GM21619 (cell line): ENCODE data around the gene PABPN1L.
"Not testable (repeated sequence)": the region's sequence is repeated elsewhere in the genome, so short reads cannot be mapped to it uniquely, and the experiment has no call there.

ENCODE experiments used
- ATAC-seq: cut with Tn5 transposase; IDR thresholded peaks from one replicate; pipeline ENCODE4 v1.9.1; 2021; ENCODE audit not compliant: unreplicated experiment

PABPN1L gene

DNA sequence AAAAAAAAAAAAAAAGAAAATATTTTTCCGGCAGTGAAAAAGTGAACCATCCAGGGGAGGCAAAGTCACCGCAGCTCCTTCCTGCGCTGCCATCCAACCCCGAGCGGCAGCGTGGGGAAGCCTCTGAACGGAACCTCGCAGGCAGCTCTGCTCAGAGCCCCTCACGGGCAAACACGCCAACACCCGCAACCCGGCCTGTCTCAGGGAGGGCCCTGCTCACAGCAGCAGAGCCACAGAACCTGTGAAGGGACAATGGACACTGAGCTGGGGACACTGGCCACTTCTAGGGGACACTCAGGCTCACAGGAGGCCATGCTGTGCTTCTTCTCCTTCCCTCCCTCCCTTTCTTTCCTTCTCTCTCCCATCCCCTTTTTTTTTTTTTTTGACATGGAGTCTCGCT lies 33.4 kb downstream of the PABPN1L start:
- no peak for ATAC-seq

DNA sequence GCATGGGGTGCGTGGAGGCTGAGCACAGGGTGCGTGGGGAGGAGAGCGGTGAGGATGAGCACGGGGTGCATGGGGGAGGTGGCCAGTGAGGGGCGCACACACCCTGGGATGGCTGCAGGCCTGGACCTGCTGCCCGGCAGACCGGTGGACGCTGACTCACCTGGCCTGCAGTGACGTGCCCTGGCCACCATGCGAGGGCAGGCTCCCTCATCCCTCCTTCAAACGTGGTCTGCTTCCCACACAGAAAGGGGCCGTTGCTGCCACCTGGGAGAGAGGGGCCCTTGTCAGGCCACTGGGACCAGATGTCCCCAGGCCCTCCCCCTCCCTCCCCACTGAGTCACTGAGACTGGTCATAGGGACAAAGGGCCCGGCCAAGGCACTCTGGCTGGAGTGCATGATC lies 34.6 kb downstream of the PABPN1L start:
- ATAC-seq: no peak

DNA sequence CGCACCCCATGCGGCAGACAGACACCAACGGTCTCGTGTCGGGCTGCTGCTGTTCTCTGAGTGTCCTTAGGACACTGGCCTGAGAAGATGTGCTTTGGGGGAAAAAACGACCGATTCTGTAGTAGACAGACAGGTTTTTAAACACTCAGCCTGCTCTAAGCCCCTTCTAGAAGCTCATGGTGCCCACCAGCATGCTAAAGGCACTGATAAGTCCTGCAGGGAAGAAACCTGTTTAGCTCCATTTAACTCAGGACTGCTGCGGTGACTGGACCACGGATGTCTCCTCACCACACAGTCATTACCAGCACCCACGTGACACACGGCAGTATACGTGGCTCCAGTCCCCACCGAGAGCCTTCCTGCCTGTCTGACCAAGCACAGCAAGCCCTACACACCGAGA lies 35.7 kb downstream of the PABPN1L start:
- ATAC-seq: no peak

DNA sequence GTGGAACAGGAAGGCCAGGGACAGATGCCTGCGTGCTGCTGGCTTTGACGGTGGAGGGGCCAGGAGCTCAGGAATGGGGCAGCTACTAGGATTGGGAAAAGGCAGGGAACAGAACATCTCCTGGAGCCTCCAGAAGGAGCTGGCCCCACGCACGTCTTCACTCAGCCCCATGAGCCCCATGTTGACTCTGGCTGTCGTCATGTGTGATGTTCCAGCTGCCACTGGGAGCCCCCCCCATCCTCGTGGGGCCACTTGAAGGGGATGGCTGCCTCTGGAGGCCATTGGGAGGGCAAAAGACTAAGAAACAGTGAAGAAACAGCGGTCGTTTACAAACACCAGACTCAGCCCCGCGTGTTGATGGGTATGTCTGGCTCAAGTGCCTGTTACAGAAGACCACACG lies 36.2 kb downstream of the PABPN1L start:
- no peak for ATAC-seq

DNA sequence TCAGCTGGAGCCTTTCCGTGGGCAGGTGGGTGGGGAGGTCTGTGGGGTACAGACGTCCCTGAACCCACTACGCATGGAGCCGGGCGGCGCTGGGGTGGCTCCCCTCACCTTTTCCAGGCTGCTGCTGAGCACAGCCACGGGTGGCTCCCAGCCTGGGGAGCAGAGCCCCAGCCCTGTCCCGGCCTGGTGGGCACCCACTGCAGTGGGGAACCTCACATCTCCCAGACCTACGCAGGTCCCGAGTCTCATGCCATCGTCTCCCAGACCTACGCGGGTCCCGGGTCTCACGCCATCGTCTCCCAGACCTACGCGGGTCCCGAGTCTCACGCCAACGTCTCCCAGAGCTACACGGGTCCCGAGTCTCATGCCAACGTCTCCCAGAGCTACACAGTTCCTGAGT lies 37.7 kb downstream of the PABPN1L start:
- ATAC-seq: no peak

DNA sequence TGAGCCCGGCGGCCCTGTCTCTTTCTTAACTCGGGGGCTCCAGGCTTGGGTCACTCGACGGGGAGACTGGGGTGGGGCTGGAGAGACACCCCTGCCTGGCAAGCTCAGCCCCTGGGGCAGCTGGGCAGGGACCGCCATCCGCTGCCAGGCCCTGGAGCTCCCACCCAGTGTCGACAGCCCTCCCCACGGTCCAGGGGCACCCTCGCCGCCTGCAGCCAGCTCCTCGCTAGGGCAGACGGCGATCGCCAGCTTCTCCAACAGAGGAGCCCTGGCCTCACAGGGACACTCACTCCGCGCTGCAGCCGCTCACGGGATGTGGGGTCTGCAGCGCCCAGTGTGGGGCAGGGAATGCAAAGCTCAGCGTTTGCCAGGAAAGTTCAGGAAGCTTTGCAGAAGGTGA lies 38.7 kb downstream of the PABPN1L start:
- no peak for ATAC-seq

DNA sequence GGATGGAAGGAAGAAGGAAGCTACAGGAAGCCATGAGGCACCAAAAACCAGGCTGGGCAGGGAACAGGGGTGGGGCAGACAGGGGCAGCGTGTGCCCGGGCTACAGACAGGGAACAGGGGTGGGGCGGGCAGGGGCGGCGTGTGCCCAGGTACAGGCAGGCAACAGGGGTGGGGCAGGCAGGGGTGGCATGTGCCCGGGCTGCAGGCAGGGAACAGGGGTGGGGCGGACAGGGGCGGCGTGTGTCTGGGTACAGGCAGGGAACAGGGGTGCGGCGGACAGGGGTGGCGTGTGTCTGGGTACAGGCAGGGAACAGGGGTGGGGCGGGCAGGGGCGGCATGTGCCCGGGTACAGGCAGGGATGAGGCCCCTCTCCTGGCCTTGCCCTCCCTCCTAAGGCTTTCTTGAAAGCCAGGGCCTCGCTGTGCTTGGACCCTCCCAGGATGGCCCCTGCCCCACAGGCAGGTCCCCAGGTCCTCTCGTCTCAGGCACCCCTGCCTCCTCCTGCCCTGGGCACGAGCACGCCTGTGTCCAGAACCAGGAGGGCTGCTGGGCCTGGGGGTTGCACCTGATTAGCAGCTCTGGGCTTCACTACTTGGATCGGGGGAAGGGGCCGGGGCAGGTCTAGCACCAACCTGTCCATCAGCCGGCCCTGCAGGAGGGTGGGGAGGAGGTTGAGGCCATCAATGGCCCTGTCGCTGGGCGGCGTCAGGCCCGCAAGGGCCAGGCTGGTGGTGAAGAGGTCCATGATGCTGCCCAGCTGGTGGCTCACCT lies 40.2 kb downstream of the PABPN1L start:
- no peak for ATAC-seq

DNA sequence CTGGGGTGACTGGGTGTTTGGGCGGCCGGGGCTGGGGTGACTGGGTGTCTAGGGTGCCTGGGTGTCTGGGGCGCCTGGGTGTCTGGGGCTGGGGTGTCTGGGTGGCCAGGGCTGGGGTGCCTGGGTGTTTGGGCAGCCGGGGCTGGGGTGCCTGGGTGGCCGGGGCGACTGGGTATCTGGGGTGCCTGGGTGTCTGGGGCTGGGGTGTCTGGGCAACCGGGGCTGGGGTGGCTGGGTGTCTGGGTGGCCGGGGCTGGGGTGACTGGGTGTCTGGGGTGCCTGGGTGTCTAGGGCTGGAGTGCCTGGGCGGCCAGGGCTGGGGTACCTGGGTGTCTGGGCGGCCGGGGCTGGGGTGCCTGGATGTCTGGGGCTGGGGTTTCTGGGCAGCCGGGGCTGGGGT lies 41.3 kb downstream of the PABPN1L start:
- no peak for ATAC-seq

DNA sequence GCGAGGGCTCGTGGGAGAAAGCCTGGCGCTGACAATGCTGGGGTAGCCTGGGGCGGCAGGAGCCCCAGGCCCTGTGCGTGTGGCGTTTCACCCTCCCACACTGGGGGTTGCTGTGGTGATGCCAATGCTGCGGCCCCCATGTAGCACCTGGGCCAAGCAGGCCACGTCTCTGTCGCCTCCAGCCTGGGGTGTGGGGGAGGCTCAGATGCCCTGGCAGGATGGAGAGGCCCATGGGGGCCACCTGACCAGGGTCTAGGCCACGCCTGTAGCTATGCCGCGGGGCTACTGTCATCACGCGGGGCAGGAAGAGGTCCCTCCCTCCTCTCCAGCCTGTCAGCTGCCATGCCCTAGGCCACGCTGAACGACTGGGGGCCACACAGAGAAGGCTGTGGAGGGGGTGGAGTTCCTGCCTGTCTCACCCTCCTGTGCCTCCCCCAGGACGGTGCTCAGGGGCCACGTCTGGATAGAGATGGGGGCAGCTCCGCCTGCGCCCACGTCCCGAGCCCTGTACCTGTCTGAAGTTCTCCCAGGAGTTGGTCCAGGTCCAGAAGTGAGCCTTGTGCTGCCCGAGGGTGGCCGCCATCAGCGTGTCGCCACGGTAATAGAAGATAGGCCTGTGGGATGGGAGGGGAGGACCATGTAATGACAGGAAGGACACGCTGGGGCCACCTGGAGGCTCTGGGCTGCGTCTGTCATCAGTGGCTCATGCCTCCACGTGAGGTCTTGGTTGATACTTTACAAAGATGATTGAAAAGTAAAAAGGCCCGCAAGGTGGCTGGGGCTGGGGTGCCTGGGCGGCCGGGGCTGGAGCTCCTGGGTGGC lies 42.0 kb downstream of the PABPN1L start:
- ATAC-seq: no peak

DNA sequence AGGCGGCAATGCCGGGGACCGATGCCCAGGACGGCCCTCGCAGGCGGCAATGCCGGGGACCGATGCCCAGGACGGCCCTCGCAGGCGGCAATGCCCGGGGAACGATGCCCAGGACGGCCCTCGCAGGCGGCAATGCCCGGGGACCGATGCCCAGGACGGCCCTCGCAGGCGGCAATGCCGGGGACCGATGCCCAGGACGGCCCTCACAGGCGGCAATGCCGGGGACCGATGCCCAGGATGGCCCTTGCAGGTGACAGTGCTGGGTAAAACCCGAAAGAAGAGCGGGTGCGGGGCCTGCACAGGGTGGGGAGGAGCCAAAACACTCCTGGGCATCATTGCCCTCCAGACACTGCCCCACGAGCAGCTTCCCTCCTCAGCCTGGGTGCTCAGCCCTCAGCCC lies 42.8 kb downstream of the PABPN1L start:
- ATAC-seq: not testable (repeated sequence)

DNA sequence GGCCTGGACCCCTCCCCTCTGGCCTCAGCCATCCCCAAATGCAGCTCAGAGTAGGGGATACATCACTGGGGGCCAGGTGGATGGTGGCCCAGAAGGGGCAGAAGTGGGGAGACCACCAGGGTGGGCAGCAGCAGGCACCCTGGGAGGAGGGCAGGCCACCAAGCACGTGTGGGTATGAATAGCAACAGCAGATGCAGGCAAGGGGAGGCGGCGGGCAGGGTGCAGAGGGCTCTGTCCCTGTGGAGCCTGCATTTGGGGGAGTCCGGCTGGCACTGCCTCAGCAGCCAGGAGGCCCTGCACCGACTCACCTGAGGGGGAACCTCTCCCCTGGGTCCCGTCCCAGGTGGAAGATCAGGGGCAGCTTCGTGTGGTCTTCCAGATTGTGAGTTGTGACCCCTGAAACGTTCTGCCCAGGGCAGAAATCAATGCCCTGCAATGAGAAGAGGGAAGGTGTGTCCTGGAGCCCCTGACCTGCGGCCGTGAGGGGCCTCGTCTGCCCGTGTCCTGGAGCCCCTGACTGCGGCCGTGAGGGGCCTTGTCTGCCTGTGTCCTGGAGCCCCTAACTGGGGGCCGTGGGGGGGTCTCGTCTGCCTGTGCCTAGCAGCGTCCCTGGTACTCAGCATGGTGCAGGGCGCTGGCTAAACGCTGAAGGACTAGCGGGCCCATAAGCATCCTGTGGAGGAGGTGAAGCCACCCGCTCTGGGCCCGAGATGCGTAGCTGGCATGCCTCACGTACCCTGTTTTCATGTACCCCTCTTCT lies 44.0 kb downstream of the PABPN1L start:
- no peak for ATAC-seq

DNA sequence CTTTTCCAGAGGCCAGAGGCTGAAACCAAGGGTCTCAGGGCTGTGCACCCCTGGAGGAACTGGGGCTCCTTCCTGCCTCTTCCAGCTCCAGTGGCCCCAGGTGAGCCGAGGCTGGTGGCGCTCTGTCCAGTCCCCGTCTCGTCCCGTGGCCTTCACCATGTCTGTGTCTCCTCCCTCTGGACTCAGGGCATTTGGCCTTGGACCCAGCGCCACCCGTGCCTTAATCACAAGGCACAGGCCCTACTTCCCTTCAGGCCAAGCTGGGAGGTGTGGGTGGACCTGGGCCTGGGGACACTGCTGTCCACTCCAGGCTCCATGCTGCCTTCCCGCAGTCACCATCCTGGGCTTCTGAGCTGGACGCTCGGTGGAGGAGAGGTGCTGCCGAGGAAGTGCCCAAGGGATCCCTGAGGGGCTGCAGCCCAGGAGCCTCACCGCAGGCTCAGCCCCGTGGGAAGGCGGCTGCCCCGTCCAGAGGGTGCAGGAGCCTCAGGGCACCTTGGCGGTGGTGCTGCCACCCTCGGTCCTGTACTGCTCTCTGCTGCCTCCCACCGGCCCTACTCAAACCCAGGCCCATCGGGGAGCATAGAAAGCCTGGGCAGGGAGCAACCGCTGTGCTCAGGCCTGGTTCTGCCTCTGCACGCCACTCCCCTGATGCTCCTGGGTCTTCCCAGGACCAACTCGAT lies 45.2 kb downstream of the PABPN1L start:
- no peak for ATAC-seq

DNA sequence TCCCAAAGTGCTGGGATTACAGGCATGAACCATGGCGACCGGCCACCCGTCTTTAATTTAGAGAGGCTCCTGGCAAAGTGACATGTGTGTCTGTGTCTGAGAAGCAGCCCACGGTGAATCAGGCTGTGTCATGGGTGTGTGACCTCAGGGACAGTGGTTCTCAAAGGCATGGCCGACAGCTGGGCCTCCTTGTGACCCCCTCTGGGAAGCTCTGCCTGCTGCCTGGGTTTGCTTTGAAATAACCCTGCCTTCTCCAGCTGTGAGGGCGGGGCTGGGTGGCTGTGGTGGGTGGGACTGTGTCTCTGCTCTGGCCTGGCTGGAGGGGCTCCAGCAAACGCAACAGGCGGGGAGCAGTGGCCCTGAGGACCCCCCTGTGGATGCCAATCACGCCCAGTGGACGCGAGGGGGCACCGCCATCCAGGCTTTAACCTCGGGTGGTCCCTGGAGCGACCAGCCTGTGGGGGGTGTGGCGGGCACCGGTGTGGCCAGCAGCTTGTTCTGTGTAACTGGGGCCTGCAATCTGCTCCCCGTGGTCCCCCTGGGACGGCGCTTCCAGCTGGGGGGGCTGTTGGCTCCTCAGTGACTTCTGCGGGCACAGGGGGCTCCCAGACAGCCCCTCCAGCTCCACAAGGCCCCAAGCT lies 46.0 kb downstream of the PABPN1L start:
- no peak for ATAC-seq

DNA sequence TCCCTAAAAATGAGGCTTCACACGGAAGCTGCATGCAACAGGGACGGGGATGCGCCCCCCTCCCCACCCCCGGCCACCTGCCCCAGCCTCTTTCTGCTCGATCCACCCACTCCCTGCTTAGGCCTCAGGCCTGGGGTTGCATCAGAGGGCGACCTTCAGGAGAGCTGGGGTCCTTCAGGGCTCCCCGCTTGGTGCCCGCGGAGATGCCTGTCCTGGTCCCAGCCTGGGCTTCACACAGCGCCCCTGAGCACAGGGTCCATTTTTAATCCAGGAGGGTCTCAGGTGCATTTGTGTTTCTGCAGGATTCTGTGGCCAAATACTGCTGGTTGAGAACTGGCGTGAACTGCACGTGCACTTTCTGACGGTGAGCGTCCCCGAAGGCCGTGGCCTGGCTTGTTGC lies 47.3 kb downstream of the PABPN1L start:
- ATAC-seq: no peak

DNA sequence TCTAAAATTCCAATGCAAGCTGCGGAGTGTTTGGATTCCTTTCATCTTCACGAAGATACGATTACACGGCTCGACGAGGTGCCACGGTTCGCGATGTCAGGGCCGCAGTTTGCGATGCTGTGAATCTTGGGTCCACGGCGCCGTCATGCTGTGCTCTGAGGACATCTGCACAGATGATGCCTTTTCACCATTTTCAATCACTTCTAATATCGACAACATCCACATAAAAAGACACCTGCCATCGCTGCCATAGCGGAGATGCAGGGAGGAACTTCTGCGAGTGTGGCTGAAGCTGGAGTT lies 47.9 kb downstream of the PABPN1L start:
- ATAC-seq: no peak

DNA sequence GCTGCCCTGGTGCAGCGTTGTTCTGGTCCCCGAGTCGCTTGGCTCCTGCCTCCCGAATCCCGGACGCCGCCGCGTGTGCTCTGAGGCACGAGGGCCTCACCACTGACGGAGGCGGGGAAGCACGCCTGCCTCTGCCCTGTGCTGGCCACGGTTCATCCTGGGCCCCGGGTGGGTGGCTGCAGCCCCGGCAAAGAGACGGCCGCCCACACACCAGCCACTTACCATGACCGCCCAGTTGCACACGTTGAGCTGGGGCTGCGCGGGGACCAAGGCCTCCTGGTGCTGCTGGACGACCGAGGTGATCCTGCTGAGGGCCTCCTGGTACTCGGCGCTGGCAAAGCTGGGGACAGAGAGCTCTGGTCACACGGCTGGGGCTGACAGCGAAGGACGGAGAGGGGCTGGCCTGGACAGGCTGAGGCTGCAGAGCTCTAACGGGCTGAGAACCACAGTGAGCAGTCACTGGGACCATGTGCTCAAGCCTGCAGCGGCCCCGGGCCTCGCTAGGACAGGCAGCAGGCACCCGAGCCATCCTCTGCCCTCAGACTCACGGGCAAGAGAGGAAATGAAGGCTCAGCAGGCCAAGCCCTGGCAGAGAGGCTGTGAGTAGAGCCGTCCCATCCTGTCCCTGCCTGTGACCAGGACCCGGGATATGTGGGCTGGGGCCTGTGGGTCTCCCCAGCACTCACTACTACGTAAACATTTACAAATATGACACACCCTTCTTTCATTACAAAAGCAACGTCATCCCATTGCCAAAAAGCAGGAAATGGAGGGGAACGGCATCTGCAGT lies 48.5 kb downstream of the PABPN1L start:
- no peak for ATAC-seq

DNA sequence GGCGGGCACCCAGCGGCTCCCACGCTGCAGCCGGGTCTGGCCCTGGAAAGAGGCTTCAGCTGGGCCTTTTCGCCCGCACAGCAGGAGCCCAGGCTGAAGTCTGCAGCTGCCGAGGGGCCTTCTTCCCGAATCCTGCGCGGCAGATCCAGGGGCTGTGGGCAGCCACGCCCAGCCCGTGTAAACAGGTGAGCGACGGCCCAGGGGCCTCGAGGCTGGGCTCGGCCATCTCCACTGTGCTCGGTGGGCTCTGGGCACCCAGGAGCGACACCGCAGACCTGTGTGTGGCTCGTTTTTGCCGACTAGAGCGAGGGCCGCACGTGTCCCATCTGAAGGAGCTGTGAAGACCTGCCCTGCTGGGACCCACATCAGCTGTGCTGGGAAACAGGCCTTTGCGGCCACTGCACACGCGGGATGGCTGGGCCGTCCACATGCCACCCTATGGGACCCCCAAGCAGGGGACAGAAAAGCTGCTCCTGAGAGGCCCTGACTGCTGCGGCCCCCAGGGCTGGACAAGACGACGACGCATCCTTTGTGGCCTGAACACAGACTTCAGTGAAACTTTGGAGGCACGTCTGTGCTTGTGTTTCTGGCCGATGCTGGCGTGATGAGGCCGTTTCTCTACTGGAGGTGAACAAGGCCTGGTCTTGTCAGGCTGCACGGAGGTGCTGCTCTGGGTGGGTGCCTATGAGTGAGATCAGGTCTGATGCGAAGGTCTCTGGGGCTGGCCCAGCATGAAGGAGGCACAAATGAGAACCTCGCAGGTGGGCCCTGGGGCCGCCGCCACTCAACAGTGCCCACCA lies 49.5 kb downstream of the PABPN1L start:
- ATAC-seq: no peak

DNA sequence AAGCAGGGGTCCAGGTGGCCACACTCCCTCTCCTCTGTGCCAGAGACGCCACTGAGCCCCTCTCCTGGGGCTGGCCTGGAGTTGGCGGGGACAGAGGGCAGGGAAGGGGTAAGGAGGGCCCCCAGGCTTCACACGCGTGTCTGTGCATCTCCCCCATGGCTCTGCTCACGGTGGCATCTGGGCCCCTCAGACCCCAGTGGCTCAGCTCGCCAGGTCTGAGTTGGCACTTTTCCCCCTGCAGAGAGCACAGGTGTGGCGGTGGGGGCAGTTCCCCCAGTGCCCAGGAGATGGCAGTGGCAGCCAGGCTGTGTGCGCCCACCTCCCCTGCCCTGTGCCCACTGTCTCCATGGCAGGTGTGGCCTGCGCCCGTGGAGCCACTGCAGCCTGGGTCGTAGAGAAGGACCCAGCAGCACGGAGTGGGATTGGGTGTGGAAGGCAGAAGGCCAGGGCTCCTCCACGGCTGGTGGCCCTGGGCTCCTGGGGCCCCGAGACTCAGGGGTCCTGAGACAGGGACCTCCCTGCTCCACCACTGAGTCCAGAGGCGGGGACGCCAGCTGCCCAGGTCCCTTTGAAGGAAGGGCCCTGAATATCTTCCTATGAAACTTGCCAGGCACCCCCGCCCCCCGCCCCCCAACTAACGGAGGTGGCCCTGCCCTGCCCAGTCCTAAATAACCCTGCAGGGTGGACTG lies 50.4 kb downstream of the PABPN1L start:
- ATAC-seq: no peak

DNA sequence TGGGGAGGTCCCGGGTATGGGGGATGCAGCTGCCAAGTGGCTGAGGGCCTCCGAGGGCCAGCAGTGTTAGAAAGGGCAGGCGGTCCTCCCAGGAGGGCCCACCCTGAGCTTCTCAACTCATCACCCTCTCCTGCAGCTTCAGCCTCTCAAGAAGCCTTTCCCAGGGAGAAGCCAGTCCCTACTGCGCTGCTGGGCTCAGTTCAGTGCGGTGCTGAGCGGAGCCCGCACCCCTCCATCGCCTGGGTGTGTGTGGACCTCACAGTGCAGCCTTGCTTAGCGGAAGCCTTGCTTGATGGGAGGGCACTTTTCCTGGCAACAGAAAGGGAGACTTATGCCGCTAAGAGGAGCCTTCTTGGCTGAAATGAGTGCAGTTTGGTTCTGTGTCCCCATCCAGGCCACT lies 51.2 kb downstream of the PABPN1L start:
- ATAC-seq: no peak
